Activated CD8-positive, alpha-beta T cell treated with anti-CD3 and anti-CD28 coated beads for 36 hours (primary cell): ENCODE measurements around the gene EIF6. TPM values are rescaled to one million over a fixed set of nuclear protein-coding genes. Genes with fewer than 3 reads are reported as not detected.
"Not testable (repeated sequence)": the region's sequence is repeated elsewhere in the genome, so short reads cannot be mapped to it uniquely, and the experiment has no call there.

ENCODE experiments used
- ATAC-seq: fragments of 200-7000 bp; cut with Tn5 transposase; one replicate; pipeline ENCODE4 v1.10.0; 2021; ENCODE audit warnings: mild to moderate bottlenecking, moderate library complexity
- CTCF ChIA-PET: fragments of 350-600 bp; sonication (Branson Sonifier 250); formaldehyde crosslinking; loops from one replicate; lab custom pipeline; 2021; ENCODE audit warnings: antibody characterized with exemption; lab: Charles Lee
- POLR2A ChIA-PET: fragments of 350-600 bp; sonication (Branson Sonifier 250); formaldehyde crosslinking; loops from one replicate; lab custom pipeline; 2021; ENCODE audit warnings: antibody characterized with exemption; lab: Charles Lee
- DNase-seq: peaks from one replicate; pipeline ENCODE4 v3.0.0-alpha.2; 2020
- H3K27ac Mint-ChIP-seq: one replicate; pipeline ENCODE4 v1.8.0; 2021; ENCODE audit warnings: mild to moderate bottlenecking, mixed read lengths
- H3K27me3 Mint-ChIP-seq: one replicate; pipeline ENCODE4 v1.8.0; 2021; ENCODE audit warnings: mixed read lengths
- H3K36me3 Mint-ChIP-seq: one replicate; pipeline ENCODE4 v1.8.0; 2021; ENCODE audit warnings: low read depth, mixed read lengths
- H3K4me1 Mint-ChIP-seq: one replicate; pipeline ENCODE4 v1.8.0; 2021; ENCODE audit warnings: low read depth, mixed read lengths
- H3K4me3 Mint-ChIP-seq: one replicate; pipeline ENCODE4 v1.8.0; 2021; ENCODE audit warnings: mild to moderate bottlenecking, moderate library complexity, mixed read lengths
- H3K9me3 Mint-ChIP-seq: one replicate; pipeline ENCODE4 v1.8.0; 2021; ENCODE audit warnings: mixed read lengths
- intact Hi-C: fragments of 100-400 bp; cut with micrococcal nuclease; formaldehyde crosslinking; loops from one replicate; pipeline ENCODE4 v1.10.0; 2022
- total RNA-seq, 2 experiments: library from RNA; stranded (reverse); gene quantifications; one replicate each; pipeline ENCODE4 v1.2.3, GENCODE V29; 2021
- TF ChIP-seq, protein P1 (sequence below): fragments of 200-600 bp; IDR thresholded peaks from one replicate; pipeline ENCODE4 v1.8.0; 2022; ENCODE audit warnings: antibody characterized with exemption, mild to moderate bottlenecking

EIF6 gene
- total RNA-seq, 2 experiments from 2014 or later: 132 to 144 TPM

- DNase-seq (no peak), ATAC-seq (no peak)
- CTCF ChIA-PET: interaction anchor here (1.3 to 1.4 kb wide), 2 partner anchors 69 to 119 kb away, joined by 3 to 4 read pairs; no protein-coding TSS in a partner anchor
- H3K4me1 Mint-ChIP-seq: no peaks in the 10 kb centered on the region
- no peak overlapping the region for H3K27ac Mint-ChIP-seq
- POLR2A ChIA-PET: interaction anchor here (0.8 to 1.8 kb wide), 6 partner anchors 9 to 66 kb away, joined by 3 to 7 read pairs (median 3); no protein-coding TSS in a partner anchor
- H3K27me3 Mint-ChIP-seq: no peaks in the 10 kb centered on the region
- intact Hi-C loops: no loop called here
- H3K9me3 Mint-ChIP-seq: no peaks in the 10 kb centered on the region
- TF ChIP-seq, protein P1, sequence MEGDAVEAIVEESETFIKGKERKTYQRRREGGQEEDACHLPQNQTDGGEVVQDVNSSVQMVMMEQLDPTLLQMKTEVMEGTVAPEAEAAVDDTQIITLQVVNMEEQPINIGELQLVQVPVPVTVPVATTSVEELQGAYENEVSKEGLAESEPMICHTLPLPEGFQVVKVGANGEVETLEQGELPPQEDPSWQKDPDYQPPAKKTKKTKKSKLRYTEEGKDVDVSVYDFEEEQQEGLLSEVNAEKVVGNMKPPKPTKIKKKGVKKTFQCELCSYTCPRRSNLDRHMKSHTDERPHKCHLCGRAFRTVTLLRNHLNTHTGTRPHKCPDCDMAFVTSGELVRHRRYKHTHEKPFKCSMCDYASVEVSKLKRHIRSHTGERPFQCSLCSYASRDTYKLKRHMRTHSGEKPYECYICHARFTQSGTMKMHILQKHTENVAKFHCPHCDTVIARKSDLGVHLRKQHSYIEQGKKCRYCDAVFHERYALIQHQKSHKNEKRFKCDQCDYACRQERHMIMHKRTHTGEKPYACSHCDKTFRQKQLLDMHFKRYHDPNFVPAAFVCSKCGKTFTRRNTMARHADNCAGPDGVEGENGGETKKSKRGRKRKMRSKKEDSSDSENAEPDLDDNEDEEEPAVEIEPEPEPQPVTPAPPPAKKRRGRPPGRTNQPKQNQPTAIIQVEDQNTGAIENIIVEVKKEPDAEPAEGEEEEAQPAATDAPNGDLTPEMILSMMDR: no peak
- no peak overlapping the region for H3K4me3 Mint-ChIP-seq
- peaks cover 6% of the 10 kb centered on the region for H3K36me3 Mint-ChIP-seq
Measured at GRCh38 chr20:35263532-35264341, 20.8 kb downstream of the EIF6 start.

- H3K4me1 Mint-ChIP-seq, intact Hi-C loops, CTCF ChIA-PET, DNase-seq, H3K27me3 Mint-ChIP-seq, H3K36me3 Mint-ChIP-seq, ATAC-seq, H3K4me3 Mint-ChIP-seq, H3K27ac Mint-ChIP-seq, H3K9me3 Mint-ChIP-seq: not testable (repeated sequence)
- POLR2A ChIA-PET: interaction anchor here (0.8 to 1.5 kb wide), 2 partner anchors 13 to 67 kb away, joined by 3 read pairs; no protein-coding TSS in a partner anchor
Measured at GRCh38 chr20:35262731-35263531, 21.6 kb downstream of the EIF6 start.

DNA sequence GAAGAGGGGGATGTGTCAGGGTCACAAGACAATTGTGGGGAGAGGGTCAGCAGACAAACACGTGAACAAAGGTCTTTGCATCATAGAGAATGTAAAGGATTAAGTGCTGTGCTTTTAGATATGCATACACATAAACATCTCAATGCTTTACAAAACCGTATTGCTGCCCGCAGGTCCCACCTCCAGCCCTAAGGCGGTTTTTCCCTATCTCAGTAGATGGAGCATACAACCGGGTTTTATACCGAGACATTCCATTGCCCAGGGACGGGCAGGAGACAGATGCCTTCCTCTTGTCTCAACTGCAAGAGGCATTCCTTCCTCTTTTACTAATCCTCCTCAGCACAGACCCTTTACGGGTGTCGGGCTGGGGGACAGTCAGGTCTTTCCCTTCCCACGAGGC is 22.3 kb downstream of the EIF6 start:
- H3K36me3 Mint-ChIP-seq, H3K4me1 Mint-ChIP-seq, intact Hi-C loops, H3K27me3 Mint-ChIP-seq, CTCF ChIA-PET, H3K4me3 Mint-ChIP-seq, H3K27ac Mint-ChIP-seq, POLR2A ChIA-PET, ATAC-seq, H3K9me3 Mint-ChIP-seq, DNase-seq: not testable (repeated sequence)

DNA sequence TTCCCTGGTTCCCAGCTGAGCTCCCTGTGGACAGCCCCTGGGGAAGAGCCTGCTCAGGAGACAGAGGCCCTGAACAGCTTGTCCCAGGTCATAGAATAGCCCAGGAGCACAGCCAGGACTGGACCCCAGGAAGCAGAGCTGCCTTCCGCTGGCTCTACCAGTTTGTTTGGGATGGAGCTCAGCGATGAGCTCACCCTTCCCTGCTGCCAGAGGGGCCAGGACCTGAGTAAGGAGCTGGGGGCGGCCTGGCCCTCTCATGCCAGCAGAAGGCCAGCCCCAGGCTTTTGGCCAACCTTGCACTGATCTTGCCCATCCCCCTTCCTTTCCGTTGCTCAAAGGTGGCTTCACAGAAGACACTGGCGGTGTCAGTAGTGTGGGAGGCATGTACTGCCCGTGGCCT is 24.1 kb downstream of the EIF6 start:
- no peak overlapping the region for H3K27ac Mint-ChIP-seq
- no peaks in the 10 kb centered on the region for H3K27me3 Mint-ChIP-seq
- H3K4me1 Mint-ChIP-seq: no peaks in the 10 kb centered on the region
- intact Hi-C loops: no loop called here
- ATAC-seq: no peak
- no peaks in the 10 kb centered on the region for H3K9me3 Mint-ChIP-seq
- H3K4me3 Mint-ChIP-seq: no peak overlapping the region
- CTCF ChIA-PET: interaction anchor here (3.2 kb wide), 1 partner anchor 9 kb away, joined by 10 read pairs; no protein-coding TSS in a partner anchor
- TF ChIP-seq, protein P1: no peak
- no peak for DNase-seq
- POLR2A ChIA-PET: interaction anchor here (1.1 to 1.2 kb wide), 2 partner anchors 16 to 161 kb away, joined by 3 read pairs; no protein-coding TSS in a partner anchor
- H3K36me3 Mint-ChIP-seq: no peaks in the 10 kb centered on the region

- intact Hi-C loops: no loop called here
- POLR2A ChIA-PET: no interaction called here
- no peaks in the 10 kb centered on the region for H3K27me3 Mint-ChIP-seq
- no peaks in the 10 kb centered on the region for H3K36me3 Mint-ChIP-seq
- DNase-seq (no peak), ATAC-seq (no peak)
- no peaks in the 10 kb centered on the region for H3K9me3 Mint-ChIP-seq
- CTCF ChIA-PET: interaction anchor here (1.2 kb wide), 1 partner anchor 12 kb away, joined by 3 read pairs; no protein-coding TSS in a partner anchor
- TF ChIP-seq, protein P1: no peak
- no peak overlapping the region for H3K4me3 Mint-ChIP-seq
- H3K27ac Mint-ChIP-seq: no peak overlapping the region
- H3K4me1 Mint-ChIP-seq: peaks cover 5% of the 10 kb centered on the region
Measured at GRCh38 chr20:35257175-35257909, 27.2 kb downstream of the EIF6 start.
